HAP-1 (cell line): ENCODE measurements around the gene TRIP13.

ENCODE experiments used
- DNase-seq, 2 experiments: peaks; one replicate each; pipeline ENCODE4 v3.0.0-alpha.2; 2016 to 2020; ENCODE audit warnings: low spot score in 2 of 2
- H3K27me3 ChIP-seq: fragments of 250-450 bp; sonication (Bioruptor Pico); 2 replicates; pipeline ENCODE4 v1.5.1; 2020; ENCODE audit warnings: low read depth, mild to moderate bottlenecking, moderate library complexity
- H3K36me3 ChIP-seq: fragments of 250-450 bp; sonication (Bioruptor Pico); replicated peaks from 2 replicates; pipeline ENCODE4 v1.5.1; 2020; ENCODE audit warnings: mild to moderate bottlenecking
- H3K4me1 ChIP-seq: fragments of 250-450 bp; sonication (Bioruptor Pico); 2 replicates; pipeline ENCODE4 v1.5.1; 2020; ENCODE audit warnings: mild to moderate bottlenecking
- H3K4me3 ChIP-seq: fragments of 250-450 bp; sonication (Bioruptor Pico); 2 replicates; pipeline ENCODE4 v1.5.1; 2020; ENCODE audit warnings: mild to moderate bottlenecking, moderate library complexity
- H3K9me3 ChIP-seq: fragments of 250-450 bp; sonication (Bioruptor Pico); 2 replicates; pipeline ENCODE4 v1.5.1; 2020; ENCODE audit warnings: mild to moderate bottlenecking, moderate library complexity
- in situ Hi-C: fragments of 300-500 bp; cut with MboI; formaldehyde crosslinking; loops from 3 replicates; pipeline ENCODE4 v1.14.3; 2020; ENCODE audit warnings: low sequenced_read_pairs, inconsistent platforms, mixed read lengths

The TRIP13 gene

GRCh38 chr5:962386-962785, 69.7 kb downstream of the TRIP13 start:
- Histone ChIP-seq H3K4me3 (no peak overlapping the region), H3K4me1 (peaks cover under 1% of the 10 kb centered on the region; the same call in 1 of the 2 replicates)

GRCh38 chr5:962801-963200, 70.1 kb downstream of the TRIP13 start:
- H3K4me3 ChIP-seq, result no peak overlapping the region
- no peaks in the 10 kb centered on the region for H3K36me3 ChIP-seq
- peaks cover 7% of the 10 kb centered on the region; the same call in 1 of the 2 replicates for H3K27me3 ChIP-seq
- H3K9me3 ChIP-seq, result 0 out of 2 replicates have a peak, but pooled peaks cover 2% of the 10 kb centered on the region
- DNase-seq, result no peak
- H3K4me1 ChIP-seq, result no peaks in the 10 kb centered on the region
- in situ Hi-C loops, result no loop called here

More at GRCh38 chr5:962386-962785, 69.7 kb downstream of the TRIP13 start:
- no peak for DNase-seq
- in situ Hi-C loops, result no loop called here
- peaks cover 3% of the 10 kb centered on the region; the same call in 1 of the 2 replicates for H3K27me3 ChIP-seq
- 0 out of 2 replicates have a peak, but pooled peaks cover under 1% of the 10 kb centered on the region for H3K9me3 ChIP-seq
- H3K36me3 ChIP-seq, result no peaks in the 10 kb centered on the region

- Histone ChIP-seq H3K4me3 (no peak overlapping the region), H3K4me1 (no peaks in the 10 kb centered on the region), H3K27me3 (peaks cover 12% of the 10 kb centered on the region), H3K9me3 (0 out of 2 replicates have a peak, but pooled peaks cover 2% of the 10 kb centered on the region), H3K36me3 (no peaks in the 10 kb centered on the region)
- in situ Hi-C loops, result no loop called here
- DNase-seq, result no peak
Observed at GRCh38 chr5:963310-963672, 70.6 kb downstream of the TRIP13 start.

GRCh38 chr5:963673-964531, 71.2 kb downstream of the TRIP13 start:
- no peak overlapping the region for H3K4me3 ChIP-seq
- no peaks in the 10 kb centered on the region for H3K36me3 ChIP-seq
- H3K27me3 ChIP-seq, result peaks cover 16% of the 10 kb centered on the region
- H3K9me3 ChIP-seq, result 0 out of 2 replicates have a peak, but pooled peaks cover 2% of the 10 kb centered on the region
- peak in 1 of 2 experiments; percentile 5 for DNase-seq
- H3K4me1 ChIP-seq, result no peaks in the 10 kb centered on the region
- in situ Hi-C loops, result no loop called here

GRCh38 chr5:964821-965220, 72.1 kb downstream of the TRIP13 start:
- in situ Hi-C loops, result no loop called here
- peaks cover 18% of the 10 kb centered on the region for H3K27me3 ChIP-seq
- no peak for DNase-seq
- no peaks in the 10 kb centered on the region for H3K4me1 ChIP-seq
- no peak overlapping the region for H3K4me3 ChIP-seq
- 0 out of 2 replicates have a peak, but pooled peaks cover 2% of the 10 kb centered on the region for H3K9me3 ChIP-seq
- H3K36me3 ChIP-seq, result no peaks in the 10 kb centered on the region

- H3K36me3 ChIP-seq, result no peaks in the 10 kb centered on the region
- 0 out of 2 replicates have a peak, but pooled peaks cover 2% of the 10 kb centered on the region for H3K9me3 ChIP-seq
- no peaks in the 10 kb centered on the region for H3K4me1 ChIP-seq
- in situ Hi-C loops, result no loop called here
- peak in 1 of 2 experiments; percentile 7 for DNase-seq
- H3K4me3 ChIP-seq, result no peak overlapping the region
- H3K27me3 ChIP-seq, result peaks cover 22% of the 10 kb centered on the region
Observed at GRCh38 chr5:965604-966344, 73.1 kb downstream of the TRIP13 start.

GRCh38 chr5:966345-966710, 73.6 kb downstream of the TRIP13 start:
- Histone ChIP-seq H3K9me3 (0 out of 2 replicates have a peak, but pooled peaks cover 2% of the 10 kb centered on the region), H3K36me3 (no peaks in the 10 kb centered on the region), H3K4me3 (no peak overlapping the region), H3K4me1 (no peaks in the 10 kb centered on the region), H3K27me3 (peaks cover 24% of the 10 kb centered on the region)
- in situ Hi-C loops, result no loop called here
- DNase-seq, result no peak

- peaks cover 29% of the 10 kb centered on the region for H3K27me3 ChIP-seq
- no peaks in the 10 kb centered on the region for H3K36me3 ChIP-seq
- no peak for DNase-seq
- in situ Hi-C loops, result no loop called here
- no peaks in the 10 kb centered on the region for H3K4me1 ChIP-seq
- no peak overlapping the region for H3K4me3 ChIP-seq
- H3K9me3 ChIP-seq, result 0 out of 2 replicates have a peak, but pooled peaks cover 4% of the 10 kb centered on the region
Observed at GRCh38 chr5:966941-967340, 74.3 kb downstream of the TRIP13 start.
